GM23338 (cell line): Measurements from ENCODE around the gene PPY. TPM values are rescaled to one million over a fixed set of nuclear protein-coding genes. Genes with fewer than 3 reads are reported as not detected.

Source experiments
- CREB1 ChIP-seq: fragments of 250-450 bp; sonication (Bioruptor Pico); IDR thresholded peaks from 2 replicates; pipeline ENCODE4 v1.5.0; 2020; ENCODE audit warnings: low read depth, mild to moderate bottlenecking, moderate library complexity
- CTCF ChIP-seq, 2 experiments: fragments of 200-600 bp in 1 of 2; sonication (generic) in 1 of 2; conservative IDR thresholded peaks; 2 replicates each; pipeline versions ENCODE4 v1.5.1 to v1.6.1; 2016 to 2017; ENCODE audit warnings: antibody characterized with exemption in 2 of 2, low read depth in 2 of 2, mild to moderate bottlenecking in 2 of 2, moderate library complexity in 1 of 2
- EZH2 ChIP-seq: fragments of 200-600 bp; sonication (generic); IDR thresholded peaks from one replicate; pipeline ENCODE4 v1.8.0; 2017; ENCODE audit warnings: antibody characterized with exemption, mild to moderate bottlenecking, low read depth; ENCODE audit not compliant: unreplicated experiment
- EZH2phosphoT487 ChIP-seq: fragments of 200-600 bp; sonication (generic); IDR thresholded peaks from one replicate; pipeline ENCODE4 v1.8.1; 2018; ENCODE audit warnings: antibody characterized with exemption; ENCODE audit not compliant: unreplicated experiment
- NANOG ChIP-seq: IDR thresholded peaks from 2 replicates; pipeline ENCODE4 v1.6.1; 2016; ENCODE audit warnings: antibody characterized with exemption, borderline replicate concordance
- REST ChIP-seq: IDR thresholded peaks from one replicate; pipeline ENCODE4 v1.6.1; 2018; ENCODE audit warnings: antibody characterized with exemption; ENCODE audit not compliant: unreplicated experiment
- ZNF462 ChIP-seq: fragments of 250-450 bp; sonication (Bioruptor Pico); IDR thresholded peaks from 2 replicates; pipeline ENCODE4 v1.5.0; 2020; ENCODE audit warnings: mild to moderate bottlenecking, moderate library complexity
- polyA plus RNA-seq: library from polyadenylated mRNA; unstranded; fragments of >200 nt; fragmentation: Nextera tagmentation; extraction: Ambion mirVana; gene quantifications from 2 replicates; pipeline ENCODE4 v1.2.1, GENCODE V29; 2016
- total RNA-seq: library from RNA; depleted of rRNA; stranded (reverse); fragments of >200 nt; shearing (Covaris generic); gene quantifications from 2 replicates; pipeline ENCODE4 v1.2.3, GENCODE V29; 2014

PPY gene
- total and polyA plus RNA-seq, 2 experiments from 2014 or later = 0.94 TPM; not detected in 1

GRCh38 chr17:43936434-43936833, 5.8 kb downstream of the PPY start (continued):
- TF ChIP-seq ZNF462 (CRISPR knock-in tag) = no peak
- TF ChIP-seq CTCF (conservative IDR thresholded peaks at IDR 0.05; ENCODE audit: low read depth in 2 of 2) = no peak
- TF ChIP-seq CREB1 = no peak
- no peak for TF ChIP-seq EZH2
- TF ChIP-seq REST = no peak
- no peak for TF ChIP-seq NANOG
- TF ChIP-seq EZH2phosphoT487 = no peak
